GM19351 (cell line): Measurements from ENCODE around the gene ZNF625.

Experiments
- ATAC-seq: cut with Tn5 transposase; IDR thresholded peaks from one replicate; pipeline ENCODE4 v1.9.1; 2021; ENCODE audit warnings: mild to moderate bottlenecking, moderate library complexity; ENCODE audit not compliant: unreplicated experiment

The ZNF625 gene

GRCh38 chr19:12156223-12157058 is at the start of gene ZNF625:
TSS of gene ZNF625 (minus strand) at chr19:12156734. CDS start at chr19:12156558, 176 bp downstream.
- ATAC-seq: peak; percentile 59

- ATAC-seq: no peak
Measured at GRCh38 chr19:12205296-12205695, 48.8 kb upstream of the ZNF625 start.

GRCh38 chr19:12202250-12202649 is 45.7 kb upstream of the ZNF625 start:
- no peak for ATAC-seq

GRCh38 chr19:12199757-12200419 is 43.4 kb upstream of the ZNF625 start:
- no peak for ATAC-seq

- no peak for ATAC-seq
Measured at GRCh38 chr19:12198136-12198535, 41.6 kb upstream of the ZNF625 start.

- no peak for ATAC-seq
Measured at GRCh38 chr19:12194827-12195731, 38.5 kb upstream of the ZNF625 start.

GRCh38 chr19:12187625-12188024 is 31.1 kb upstream of the ZNF625 start:
- no peak for ATAC-seq

- no peak for ATAC-seq
Measured at GRCh38 chr19:12180377-12180776, 23.8 kb upstream of the ZNF625 start.

GRCh38 chr19:12166626-12167025 is 10.1 kb upstream of the ZNF625 start:
- no peak for ATAC-seq

- ATAC-seq: no peak
Measured at GRCh38 chr19:12163826-12164225, 7.3 kb upstream of the ZNF625 start.

- peak; percentile 97 for ATAC-seq
Measured at GRCh38 chr19:12162882-12163806, 6.6 kb upstream of the ZNF625 start, which contains the start of gene ZNF136. TSS of gene ZNF136 (plus strand) at chr19:12163096. CDS start at chr19:12163204, 108 bp downstream.

- peak; percentile 10 for ATAC-seq
Measured at GRCh38 chr19:12162513-12162881, 6.0 kb upstream of the ZNF625 start.

- ATAC-seq: no peak
Measured at GRCh38 chr19:12159773-12160414, 3.4 kb upstream of the ZNF625 start.

GRCh38 chr19:12155324-12155860 is 1.1 kb downstream of the ZNF625 start:
- ATAC-seq: no peak

GRCh38 chr19:12145348-12145747 is 11.2 kb downstream of the ZNF625 start:
- no peak for ATAC-seq

GRCh38 chr19:12141405-12141736 is 15.2 kb downstream of the ZNF625 start:
- ATAC-seq: no peak

GRCh38 chr19:12140545-12141404 is 15.8 kb downstream of the ZNF625 start:
- peak; percentile 18 for ATAC-seq

GRCh38 chr19:12139885-12140544 is 16.5 kb downstream of the ZNF625 start, which contains the start of gene ZNF20:
TSS of gene ZNF20 (minus strand) at chr19:12140350. CDS start at chr19:12140182, 168 bp downstream.
- peak; percentile 86 for ATAC-seq
